ENCODE results near the gene CKS2.

Gene CKS2

DNA sequence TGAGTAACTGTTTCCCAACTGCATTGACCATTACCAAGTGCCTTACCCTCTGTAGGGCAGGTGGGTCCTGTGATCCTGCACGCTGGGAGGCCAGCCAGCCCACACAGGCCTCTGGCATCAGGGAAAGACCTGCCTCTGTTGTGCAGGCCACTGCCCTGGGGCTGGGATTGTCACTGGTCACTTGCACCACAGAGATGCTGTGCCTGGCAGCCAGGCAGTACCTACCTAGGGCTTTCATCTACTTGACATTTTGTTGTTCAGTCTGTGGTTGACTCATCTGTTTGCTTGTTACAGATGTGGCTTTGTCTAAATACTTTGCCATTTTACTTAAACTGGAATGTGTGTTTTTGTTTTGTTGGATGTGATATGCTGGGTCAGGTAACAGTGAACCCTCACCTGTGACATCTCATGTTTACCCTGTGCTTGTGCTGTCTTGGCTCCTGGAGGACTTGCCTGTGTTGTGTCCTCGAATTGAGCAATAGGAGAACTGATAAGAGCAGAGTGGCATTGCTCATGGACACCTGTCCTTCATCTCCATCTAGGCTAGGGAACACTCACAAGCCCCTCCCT is 40.1 kb downstream of the CKS2 start:
- H3K36me3 ChIP-seq (ENCODE audit: control insufficient read depth, insufficient read depth, low read length), result peaks cover 99% of the 10 kb centered on the region
- H3K4me3 ChIP-seq (ENCODE audit: low read depth, low read length), result no peak overlapping the region
- no peaks in the 10 kb centered on the region for H3K9me3 ChIP-seq (ENCODE audit: control insufficient read depth, insufficient read depth, low read length)
- H3K9ac ChIP-seq (ENCODE audit: low read depth, low read length), result no peak overlapping the region
- H3K27ac ChIP-seq (ENCODE audit: low read depth, low read length), result no peak overlapping the region
- H3K4me1 ChIP-seq (ENCODE audit: control insufficient read depth, insufficient read depth, low read length), result no peaks in the 10 kb centered on the region
- no peaks in the 10 kb centered on the region for H3K27me3 ChIP-seq (ENCODE audit: control insufficient read depth, insufficient read depth, low read length)

GRCh38 chr9:89351584-89352300 is 40.7 kb downstream of the CKS2 start:
- Histone ChIP-seq H3K4me3 (ENCODE audit: low read depth, low read length) (no peak overlapping the region), H3K9ac (ENCODE audit: low read depth, low read length) (no peak overlapping the region), H3K27me3 (ENCODE audit: control insufficient read depth, insufficient read depth, low read length) (no peaks in the 10 kb centered on the region), H3K36me3 (ENCODE audit: control insufficient read depth, insufficient read depth, low read length) (peaks cover 99% of the 10 kb centered on the region), H3K27ac (ENCODE audit: low read depth, low read length) (no peak overlapping the region), H3K4me1 (ENCODE audit: control insufficient read depth, insufficient read depth, low read length) (no peaks in the 10 kb centered on the region), H3K9me3 (ENCODE audit: control insufficient read depth, insufficient read depth, low read length) (no peaks in the 10 kb centered on the region)

DNA sequence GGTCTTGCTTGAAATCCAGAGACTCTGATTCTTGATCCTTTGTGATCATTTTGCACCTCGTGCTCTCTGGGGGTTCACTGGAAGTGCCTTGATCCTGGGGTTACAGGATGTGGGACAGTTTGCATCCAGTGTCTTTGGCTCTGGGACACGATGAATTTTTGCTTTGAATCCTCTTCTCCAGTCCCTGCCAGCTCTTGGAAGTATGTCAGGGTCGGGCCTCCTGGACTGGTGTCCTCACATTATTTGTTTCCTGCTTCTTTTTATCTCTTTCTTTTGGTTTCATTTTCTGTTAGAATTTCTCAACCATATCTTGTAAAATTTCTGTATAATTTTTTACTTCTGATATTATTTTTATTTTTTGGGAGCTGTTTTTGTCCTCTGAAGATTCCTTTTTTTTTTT is 41.5 kb downstream of the CKS2 start:
- Histone ChIP-seq H3K9me3 (ENCODE audit: control insufficient read depth, insufficient read depth, low read length) (no peaks in the 10 kb centered on the region), H3K27me3 (ENCODE audit: control insufficient read depth, insufficient read depth, low read length) (no peaks in the 10 kb centered on the region), H3K36me3 (ENCODE audit: control insufficient read depth, insufficient read depth, low read length) (peaks cover 100% of the 10 kb centered on the region), H3K4me3 (ENCODE audit: low read depth, low read length) (no peak overlapping the region), H3K4me1 (ENCODE audit: control insufficient read depth, insufficient read depth, low read length) (no peaks in the 10 kb centered on the region), H3K27ac (ENCODE audit: low read depth, low read length) (no peak overlapping the region), H3K9ac (ENCODE audit: low read depth, low read length) (no peak overlapping the region)

- Histone ChIP-seq H3K9ac (ENCODE audit: low read depth, low read length) (no peak overlapping the region), H3K27ac (ENCODE audit: low read depth, low read length) (no peak overlapping the region), H3K4me1 (ENCODE audit: control insufficient read depth, insufficient read depth, low read length) (no peaks in the 10 kb centered on the region), H3K9me3 (ENCODE audit: control insufficient read depth, insufficient read depth, low read length) (no peaks in the 10 kb centered on the region), H3K27me3 (ENCODE audit: control insufficient read depth, insufficient read depth, low read length) (no peaks in the 10 kb centered on the region), H3K36me3 (ENCODE audit: control insufficient read depth, insufficient read depth, low read length) (peaks cover 100% of the 10 kb centered on the region), H3K4me3 (ENCODE audit: low read depth, low read length) (no peak overlapping the region)
These were observed 42.1 kb downstream of the CKS2 start for GRCh38 chr9:89352874-89353649.

- Histone ChIP-seq H3K27me3 (ENCODE audit: control insufficient read depth, insufficient read depth, low read length) (no peaks in the 10 kb centered on the region), H3K9me3 (ENCODE audit: control insufficient read depth, insufficient read depth, low read length) (no peaks in the 10 kb centered on the region), H3K4me3 (ENCODE audit: low read depth, low read length) (no peak overlapping the region), H3K27ac (ENCODE audit: low read depth, low read length) (no peak overlapping the region), H3K4me1 (ENCODE audit: control insufficient read depth, insufficient read depth, low read length) (no peaks in the 10 kb centered on the region), H3K36me3 (ENCODE audit: control insufficient read depth, insufficient read depth, low read length) (peaks cover 100% of the 10 kb centered on the region), H3K9ac (ENCODE audit: low read depth, low read length) (no peak overlapping the region)
These were observed 43.0 kb downstream of the CKS2 start for GRCh38 chr9:89353989-89354388.

GRCh38 chr9:89354471-89354870 is 43.5 kb downstream of the CKS2 start:
- H3K36me3 ChIP-seq (ENCODE audit: control insufficient read depth, insufficient read depth, low read length), result peaks cover 100% of the 10 kb centered on the region
- no peak overlapping the region for H3K27ac ChIP-seq (ENCODE audit: low read depth, low read length)
- no peaks in the 10 kb centered on the region for H3K27me3 ChIP-seq (ENCODE audit: control insufficient read depth, insufficient read depth, low read length)
- no peaks in the 10 kb centered on the region for H3K9me3 ChIP-seq (ENCODE audit: control insufficient read depth, insufficient read depth, low read length)
- no peak overlapping the region for H3K4me3 ChIP-seq (ENCODE audit: low read depth, low read length)
- H3K4me1 ChIP-seq (ENCODE audit: control insufficient read depth, insufficient read depth, low read length), result no peaks in the 10 kb centered on the region
- no peak overlapping the region for H3K9ac ChIP-seq (ENCODE audit: low read depth, low read length)

- Histone ChIP-seq H3K4me3 (ENCODE audit: low read depth, low read length) (no peak overlapping the region), H3K27ac (ENCODE audit: low read depth, low read length) (no peak overlapping the region), H3K9me3 (ENCODE audit: control insufficient read depth, insufficient read depth, low read length) (no peaks in the 10 kb centered on the region), H3K4me1 (ENCODE audit: control insufficient read depth, insufficient read depth, low read length) (no peaks in the 10 kb centered on the region), H3K9ac (ENCODE audit: low read depth, low read length) (no peak overlapping the region), H3K27me3 (ENCODE audit: control insufficient read depth, insufficient read depth, low read length) (no peaks in the 10 kb centered on the region), H3K36me3 (ENCODE audit: control insufficient read depth, insufficient read depth, low read length) (peaks cover 100% of the 10 kb centered on the region)
These were observed 45.8 kb downstream of the CKS2 start for GRCh38 chr9:89356782-89357181.

GRCh38 chr9:89357331-89358197 is 46.6 kb downstream of the CKS2 start:
- Histone ChIP-seq H3K27ac (ENCODE audit: low read depth, low read length) (no peak overlapping the region), H3K27me3 (ENCODE audit: control insufficient read depth, insufficient read depth, low read length) (no peaks in the 10 kb centered on the region), H3K36me3 (ENCODE audit: control insufficient read depth, insufficient read depth, low read length) (peaks cover 100% of the 10 kb centered on the region), H3K9ac (ENCODE audit: low read depth, low read length) (no peak overlapping the region), H3K4me3 (ENCODE audit: low read depth, low read length) (no peak overlapping the region), H3K9me3 (ENCODE audit: control insufficient read depth, insufficient read depth, low read length) (no peaks in the 10 kb centered on the region), H3K4me1 (ENCODE audit: control insufficient read depth, insufficient read depth, low read length) (no peaks in the 10 kb centered on the region)

GRCh38 chr9:89358376-89358916 is 47.5 kb downstream of the CKS2 start:
- Histone ChIP-seq H3K27me3 (ENCODE audit: control insufficient read depth, insufficient read depth, low read length) (no peaks in the 10 kb centered on the region), H3K27ac (ENCODE audit: low read depth, low read length) (no peak overlapping the region), H3K4me1 (ENCODE audit: control insufficient read depth, insufficient read depth, low read length) (no peaks in the 10 kb centered on the region), H3K9me3 (ENCODE audit: control insufficient read depth, insufficient read depth, low read length) (no peaks in the 10 kb centered on the region), H3K36me3 (ENCODE audit: control insufficient read depth, insufficient read depth, low read length) (peaks cover 92% of the 10 kb centered on the region), H3K4me3 (ENCODE audit: low read depth, low read length) (no peak overlapping the region), H3K9ac (ENCODE audit: low read depth, low read length) (no peak overlapping the region)

GRCh38 chr9:89358985-89359384 is 48.0 kb downstream of the CKS2 start:
- no peak overlapping the region for H3K9ac ChIP-seq (ENCODE audit: low read depth, low read length)
- H3K4me1 ChIP-seq (ENCODE audit: control insufficient read depth, insufficient read depth, low read length), result no peaks in the 10 kb centered on the region
- H3K36me3 ChIP-seq (ENCODE audit: control insufficient read depth, insufficient read depth, low read length), result peaks cover 87% of the 10 kb centered on the region
- H3K9me3 ChIP-seq (ENCODE audit: control insufficient read depth, insufficient read depth, low read length), result no peaks in the 10 kb centered on the region
- no peaks in the 10 kb centered on the region for H3K27me3 ChIP-seq (ENCODE audit: control insufficient read depth, insufficient read depth, low read length)
- no peak overlapping the region for H3K27ac ChIP-seq (ENCODE audit: low read depth, low read length)
- H3K4me3 ChIP-seq (ENCODE audit: low read depth, low read length), result no peak overlapping the region

Data from HUES48 (cell line).